ENCODE results near the gene UQCC2. TPM values are rescaled to one million over a fixed set of nuclear protein-coding genes. Genes with fewer than 3 reads are reported as not detected.

Gene UQCC2
- total and polyA plus RNA-seq, 7 donors = 118 to 184 (median 141) TPM

GRCh38 chr6:33738153-33738552 lies 26.7 kb upstream of the UQCC2 start:
- intact Hi-C loops (cut with DNase I) = no loop called here
- TF ChIP-seq CTCF (IDR thresholded peaks at IDR 0.05) = no peak
- Histone ChIP-seq H3K4me1 (peaks cover 82% of the 10 kb centered on the region), H3K9me3 (no peaks in the 10 kb centered on the region), H3K36me3 (ENCODE audit: insufficient read depth in 1 of 2, low read depth in 1 of 2) (peaks cover 0 to 88% of the 10 kb centered on the region in 2 donors), H3K27ac (peak overlapping the region; percentile 100), H3K27me3 (ENCODE audit: insufficient read depth in 3 of 3, low read length in 2 of 3) (no peaks in the 10 kb centered on the region), H3K4me3 (peak overlapping the region; percentile 72)
- 33 to 56% (median 36%) methylated on average over 9 of the region's 9 CpGs for WGBS, 3 donors
- DNase-seq = peak in 1 of 2 donors; percentile 70
- peak; percentile 4 to 24 (median 8) for ATAC-seq

DNA sequence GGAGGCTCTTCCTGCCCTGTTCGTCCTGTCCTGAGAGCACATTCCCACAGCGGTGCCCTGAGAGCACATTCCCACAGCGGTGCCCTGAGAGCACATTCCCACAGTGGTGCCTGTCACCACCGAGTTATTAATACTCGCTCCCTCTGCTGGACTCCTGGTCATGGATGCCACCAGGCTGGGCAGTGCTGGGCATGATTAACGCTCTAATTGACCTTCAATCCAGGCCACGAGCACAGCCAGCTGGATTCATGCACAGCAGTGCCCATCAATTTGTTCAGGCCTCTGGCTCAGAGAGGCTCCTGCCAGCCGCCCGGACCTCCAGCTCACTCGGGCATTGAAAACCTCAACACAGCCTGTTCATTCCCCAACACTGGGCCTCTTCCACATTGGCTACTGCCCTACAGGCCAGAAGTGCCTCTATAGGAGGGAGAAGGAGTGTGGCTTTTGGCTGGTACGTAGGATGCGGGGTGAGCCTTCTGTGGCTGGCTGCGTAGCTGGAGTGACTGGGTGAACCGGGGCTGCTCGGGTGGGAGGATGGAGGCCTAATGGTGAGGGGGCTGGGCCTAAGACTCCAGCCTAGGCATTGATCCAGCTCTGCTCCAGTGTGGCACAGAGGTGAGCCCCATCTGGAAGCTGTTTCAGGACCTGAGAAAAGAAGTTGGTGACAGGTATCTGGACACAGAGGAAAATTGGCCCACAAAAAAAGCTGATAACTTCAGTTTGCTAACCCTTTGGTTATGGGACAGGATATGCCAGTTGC lies 25.9 kb upstream of the UQCC2 start:
- peaks cover 0 to 88% of the 10 kb centered on the region in 2 donors for H3K36me3 ChIP-seq (ENCODE audit: insufficient read depth in 1 of 2, low read depth in 1 of 2)
- H3K27ac ChIP-seq = peak overlapping the region; percentile 100
- intact Hi-C loops (cut with DNase I) = no loop called here
- peak; percentile 39 to 55 (median 50) for ATAC-seq
- H3K27me3 ChIP-seq (ENCODE audit: insufficient read depth in 3 of 3, low read length in 2 of 3) = no peaks in the 10 kb centered on the region
- 26 to 50% (median 31%) methylated on average over 15 of the region's 15 CpGs for WGBS, 3 donors
- H3K4me3 ChIP-seq = peak overlapping the region; percentile 72
- DNase-seq = peak in 1 of 2 donors; percentile 86
- H3K4me1 ChIP-seq = peaks cover 84% of the 10 kb centered on the region
- H3K9me3 ChIP-seq = no peaks in the 10 kb centered on the region
- TF ChIP-seq CTCF (IDR thresholded peaks at IDR 0.05) = no peak

DNA sequence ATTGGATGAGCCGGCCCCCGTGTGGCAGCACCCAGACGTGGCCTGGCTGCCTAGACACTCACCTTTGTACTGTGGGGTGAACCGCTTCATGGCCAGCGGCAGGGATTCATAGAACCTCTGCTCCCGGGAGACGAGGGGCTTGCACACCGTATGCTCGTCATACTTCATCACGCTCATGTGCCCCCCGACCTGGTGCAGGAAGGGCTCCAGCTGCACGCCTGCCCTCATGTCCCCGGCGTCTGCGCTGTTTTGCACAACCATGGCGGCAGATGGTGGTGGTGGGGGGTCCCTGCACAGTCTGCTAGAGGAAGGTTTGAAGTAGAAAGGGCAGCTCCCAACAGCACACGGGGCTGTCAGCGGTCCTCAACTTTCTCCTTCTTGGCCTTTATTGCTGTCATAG lies 23.7 kb upstream of the UQCC2 start:
- intact Hi-C loops (cut with DNase I) = no loop called here
- DNase-seq (peak in 1 of 2 donors; percentile 53), ATAC-seq (no peak)
- no peak for TF ChIP-seq CTCF (IDR thresholded peaks at IDR 0.05)
- Histone ChIP-seq H3K4me1 (peaks cover 96% of the 10 kb centered on the region), H3K9me3 (no peaks in the 10 kb centered on the region), H3K4me3 (peak overlapping the region; percentile 72), H3K36me3 (ENCODE audit: insufficient read depth in 1 of 2, low read depth in 1 of 2) (peaks cover 0 to 93% of the 10 kb centered on the region in 2 donors), H3K27ac (peak overlapping the region; percentile 100), H3K27me3 (ENCODE audit: insufficient read depth in 3 of 3, low read length in 2 of 3) (no peaks in the 10 kb centered on the region)
- 75 to 79% (median 76%) methylated on average over 18 of the region's 18 CpGs for WGBS, 3 donors

DNA sequence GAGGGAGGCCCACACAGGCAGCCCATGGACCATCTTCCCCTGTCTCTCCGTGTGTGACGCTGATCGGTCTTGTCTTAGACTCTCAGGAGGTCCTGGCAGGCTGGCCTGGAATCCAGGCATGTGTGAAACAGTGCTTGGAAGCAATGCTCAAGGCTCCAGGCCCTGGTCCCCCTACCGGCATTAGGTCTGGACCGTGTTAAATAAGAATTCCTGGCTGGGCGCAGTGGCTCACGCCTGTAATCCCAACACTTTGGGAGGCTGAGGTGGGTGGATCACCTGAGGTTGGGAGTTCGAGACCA lies 22.2 kb upstream of the UQCC2 start:
- no peaks in the 10 kb centered on the region for H3K27me3 ChIP-seq (ENCODE audit: insufficient read depth in 3 of 3, low read length in 2 of 3)
- peak in 1 of 2 donors; percentile 60 for DNase-seq
- H3K4me3 ChIP-seq = peak overlapping the region; percentile 72
- H3K36me3 ChIP-seq (ENCODE audit: insufficient read depth in 1 of 2, low read depth in 1 of 2) = peaks cover 0 to 89% of the 10 kb centered on the region in 2 donors
- 36 to 56% (median 40%) methylated on average over 8 of the region's 8 CpGs for WGBS, 3 donors
- peak overlapping the region; percentile 100 for H3K27ac ChIP-seq
- no peak for ATAC-seq
- TF ChIP-seq CTCF (IDR thresholded peaks at IDR 0.05) = no peak
- intact Hi-C loops (cut with DNase I) = no loop called here
- H3K4me1 ChIP-seq = peaks cover 95% of the 10 kb centered on the region
- H3K9me3 ChIP-seq = no peaks in the 10 kb centered on the region

Measured in psoas muscle (tissue), 8 donors.